GM12892 (cell line): Measurements from ENCODE around the gene MATN3.

ENCODE experiments used
- POLR2A ChIP-seq: IDR thresholded peaks from 2 replicates; pipeline ENCODE4 v1.6.1; 2011; ENCODE audit warnings: low read depth, low read length, control low read depth
- POLR2AphosphoS5 ChIP-seq: IDR thresholded peaks from 2 replicates; pipeline ENCODE4 v1.6.1; 2011; ENCODE audit warnings: low read depth, low read length, control low read depth
- TAF1 ChIP-seq: IDR thresholded peaks from 2 replicates; pipeline ENCODE4 v1.6.1; 2011; ENCODE audit warnings: low read depth, mild to moderate bottlenecking, control low read depth, low read length, borderline replicate concordance

DNA sequence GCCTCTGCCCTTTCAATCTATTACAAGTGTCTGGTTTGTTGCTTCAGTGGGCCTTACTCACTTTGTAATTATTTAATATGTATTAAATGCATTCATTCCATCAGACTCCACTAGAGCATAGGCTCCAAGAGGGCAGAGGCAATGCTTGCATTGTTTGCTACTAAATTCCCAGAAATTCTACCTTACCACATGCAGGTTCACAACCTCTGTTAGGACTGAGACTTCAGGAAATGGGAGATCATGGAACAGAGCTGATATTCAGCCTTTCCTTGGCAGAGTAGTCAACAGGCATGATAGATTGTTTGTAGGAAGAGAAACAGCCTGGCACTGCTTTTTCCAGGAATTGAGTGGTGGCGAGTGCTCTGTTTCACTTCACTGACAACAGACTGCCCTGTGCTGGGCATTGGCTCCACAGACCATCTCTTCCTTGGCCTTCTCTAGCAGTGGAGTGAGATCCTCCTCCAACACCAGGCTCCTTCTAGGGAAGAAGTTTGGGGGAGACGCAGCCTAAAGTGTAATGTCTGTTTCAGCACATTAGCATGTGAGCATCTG is 6.2 kb upstream of the MATN3 start:
- TF ChIP-seq TAF1 = no peak
- no peak for TF ChIP-seq POLR2A
- no peak for TF ChIP-seq POLR2AphosphoS5
